ENCODE results near the gene DGKI.

DGKI gene

DNA sequence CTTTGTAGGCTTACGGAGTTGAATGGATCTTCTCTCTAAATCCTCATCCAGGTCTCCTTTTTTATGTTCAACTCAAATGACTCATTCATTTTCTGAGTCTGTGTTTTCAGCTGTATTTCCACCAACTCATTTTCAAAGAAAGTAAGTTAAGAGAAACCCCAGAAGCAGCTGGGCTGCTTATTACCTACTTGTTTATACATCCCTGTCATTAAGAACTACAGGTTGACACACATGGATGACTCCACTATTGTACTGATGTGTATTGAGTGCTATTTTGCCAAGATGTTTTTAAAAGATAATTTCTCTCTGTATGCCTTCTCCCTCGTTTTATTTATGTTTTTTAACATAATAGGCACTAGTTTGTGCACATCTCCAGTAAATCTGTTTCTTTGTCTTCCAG lies 41.9 kb downstream of the DGKI start:
- peaks cover 5 to 18% of the 10 kb centered on the region in 2 donors for H3K4me1 ChIP-seq (ENCODE audit: control insufficient read depth in 2 of 2, insufficient read depth in 1 of 2, low read depth in 1 of 2, low read length in 2 of 2)
- H3K4me3 ChIP-seq (ENCODE audit: low read length in 2 of 2): no peak overlapping the region
- no peaks in the 10 kb centered on the region for H3K27me3 ChIP-seq (ENCODE audit: control insufficient read depth in 3 of 3, insufficient read depth in 3 of 3, low read depth in 1 of 3, low read length in 3 of 3)
- no CpG with 5 or more reads among the region's 2 CpGs for WGBS, 2 donors (ENCODE audit: extremely low coverage in 2 of 2, insufficient read length in 2 of 2, insufficient replicate concordance in 1 of 2)
- no peak overlapping the region for H4K8ac ChIP-seq (ENCODE audit: low read depth, low read length)
- no peak overlapping the region for H2AK5ac ChIP-seq (ENCODE audit: low read depth, low read length)
- no peak overlapping the region for H3K27ac ChIP-seq (replicated peaks; ENCODE audit: low read length)
- no peak overlapping the region for H3K4me2 ChIP-seq (ENCODE audit: insufficient read depth, low read length, poor library complexity, severe bottlenecking)
- no peak overlapping the region for H3K14ac ChIP-seq (ENCODE audit: low read length)
- no peak overlapping the region for H3K23ac ChIP-seq (ENCODE audit: low read depth, low read length, poor library complexity)
- H3K79me1 ChIP-seq (ENCODE audit: low read depth, low read length): no peaks in the 10 kb centered on the region
- no peak overlapping the region for H2BK12ac ChIP-seq (ENCODE audit: low read length)
- H2BK15ac ChIP-seq (ENCODE audit: low read length): no peak overlapping the region
- H4K91ac ChIP-seq (ENCODE audit: low read depth, low read length, poor library complexity): no peak overlapping the region
- H3K4ac ChIP-seq (ENCODE audit: low read length): no peak overlapping the region
- no peak overlapping the region for H2BK5ac ChIP-seq (ENCODE audit: low read length)
- H2BK120ac ChIP-seq (ENCODE audit: low read depth, low read length): no peak overlapping the region
- no peaks in the 10 kb centered on the region for H3K9me3 ChIP-seq (replicated peaks in 1 of 2; ENCODE audit: control insufficient read depth in 2 of 2, insufficient read depth in 1 of 2, low read depth in 1 of 2, low read length in 2 of 2)
- H2AFZ ChIP-seq (ENCODE audit: low read length): no peak overlapping the region
- DNase-seq (ENCODE audit: low spot score): no peak
- no peak overlapping the region for H3K18ac ChIP-seq (ENCODE audit: low read length)
- no peaks in the 10 kb centered on the region for H3K36me3 ChIP-seq (replicated peaks in 1 of 2; ENCODE audit: control insufficient read depth in 2 of 2, insufficient read depth in 2 of 2, low read length in 2 of 2)
- H3K9ac ChIP-seq (ENCODE audit: low read depth, low read length, poor library complexity): no peak overlapping the region

DNA sequence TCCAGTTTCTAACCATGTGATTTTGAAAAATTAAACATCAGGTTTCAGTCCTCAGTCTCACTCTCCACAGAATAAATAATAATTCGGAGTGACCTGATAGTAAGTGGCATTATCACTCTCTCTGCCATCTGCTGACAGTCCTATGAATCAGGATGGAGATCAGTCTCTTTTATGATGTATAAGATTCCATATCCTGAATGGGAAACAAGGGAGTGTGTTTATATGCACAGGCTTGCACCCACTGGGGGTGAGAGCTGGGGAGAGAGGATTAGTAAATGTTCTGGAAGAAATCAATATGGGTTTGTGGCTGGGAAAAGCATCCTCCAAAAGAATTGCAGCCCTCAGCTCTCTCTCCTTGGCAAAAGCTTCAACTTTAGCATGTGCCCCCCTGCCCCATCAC lies 45.3 kb downstream of the DGKI start:
- Histone ChIP-seq H3K36me3 (replicated peaks in 1 of 2; ENCODE audit: control insufficient read depth in 2 of 2, insufficient read depth in 2 of 2, low read length in 2 of 2) (no peaks in the 10 kb centered on the region), H3K27me3 (ENCODE audit: control insufficient read depth in 3 of 3, insufficient read depth in 3 of 3, low read depth in 1 of 3, low read length in 3 of 3) (no peaks in the 10 kb centered on the region), H2BK12ac (ENCODE audit: low read length) (no peak overlapping the region), H3K18ac (ENCODE audit: low read length) (no peak overlapping the region), H2AFZ (ENCODE audit: low read length) (no peak overlapping the region), H4K91ac (ENCODE audit: low read depth, low read length, poor library complexity) (no peak overlapping the region), H2BK15ac (ENCODE audit: low read length) (no peak overlapping the region), H4K8ac (ENCODE audit: low read depth, low read length) (no peak overlapping the region), H3K23ac (ENCODE audit: low read depth, low read length, poor library complexity) (no peak overlapping the region), H3K4me2 (ENCODE audit: insufficient read depth, low read length, poor library complexity, severe bottlenecking) (no peak overlapping the region), H3K79me1 (ENCODE audit: low read depth, low read length) (no peaks in the 10 kb centered on the region), H3K27ac (replicated peaks; ENCODE audit: low read length) (no peak overlapping the region), H2BK5ac (ENCODE audit: low read length) (no peak overlapping the region), H3K9ac (ENCODE audit: low read depth, low read length, poor library complexity) (no peak overlapping the region), H3K9me3 (replicated peaks in 1 of 2; ENCODE audit: control insufficient read depth in 2 of 2, insufficient read depth in 1 of 2, low read depth in 1 of 2, low read length in 2 of 2) (peaks cover 0 to under 1% of the 10 kb centered on the region in 2 donors), H3K4me1 (ENCODE audit: control insufficient read depth in 2 of 2, insufficient read depth in 1 of 2, low read depth in 1 of 2, low read length in 2 of 2) (peaks cover 5 to 18% of the 10 kb centered on the region in 2 donors), H2AK5ac (ENCODE audit: low read depth, low read length) (no peak overlapping the region), H3K4me3 (ENCODE audit: low read length in 2 of 2) (no peak overlapping the region), H3K14ac (ENCODE audit: low read length) (no peak overlapping the region), H3K4ac (ENCODE audit: low read length) (no peak overlapping the region), H2BK120ac (ENCODE audit: low read depth, low read length) (no peak overlapping the region)
- no CpG with 5 or more reads among the region's 1 CpG for WGBS, 2 donors (ENCODE audit: extremely low coverage in 2 of 2, insufficient read length in 2 of 2, insufficient replicate concordance in 1 of 2)
- DNase-seq (ENCODE audit: low spot score): no peak

DNA sequence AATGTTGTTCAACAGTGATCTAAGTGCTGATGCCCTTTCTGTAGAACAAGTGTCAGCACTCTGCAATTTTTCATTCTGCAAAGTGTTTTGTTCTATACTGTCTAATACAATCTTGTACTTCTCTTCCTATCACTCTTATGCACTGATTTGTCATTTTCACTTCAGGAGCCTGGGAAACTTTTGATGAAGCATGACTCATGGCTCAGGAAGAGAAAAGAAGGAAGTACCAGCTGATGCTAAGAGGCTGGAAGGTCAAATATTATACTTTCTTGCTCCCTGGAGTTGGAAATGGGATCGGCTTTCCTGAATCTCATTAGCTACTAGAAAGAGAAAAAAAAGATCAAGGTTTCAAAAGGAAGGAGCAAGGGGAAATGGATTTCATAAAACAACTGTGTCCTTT lies 45.8 kb downstream of the DGKI start:
- Histone ChIP-seq H2BK12ac (ENCODE audit: low read length) (no peak overlapping the region), H4K91ac (ENCODE audit: low read depth, low read length, poor library complexity) (no peak overlapping the region), H3K4me3 (ENCODE audit: low read length in 2 of 2) (no peak overlapping the region), H3K14ac (ENCODE audit: low read length) (no peak overlapping the region), H3K18ac (ENCODE audit: low read length) (no peak overlapping the region), H3K23ac (ENCODE audit: low read depth, low read length, poor library complexity) (no peak overlapping the region), H3K79me1 (ENCODE audit: low read depth, low read length) (no peaks in the 10 kb centered on the region), H3K9me3 (replicated peaks in 1 of 2; ENCODE audit: control insufficient read depth in 2 of 2, insufficient read depth in 1 of 2, low read depth in 1 of 2, low read length in 2 of 2) (peaks cover 0 to 2% of the 10 kb centered on the region in 2 donors), H3K9ac (ENCODE audit: low read depth, low read length, poor library complexity) (no peak overlapping the region), H2BK5ac (ENCODE audit: low read length) (no peak overlapping the region), H3K4ac (ENCODE audit: low read length) (no peak overlapping the region), H2BK15ac (ENCODE audit: low read length) (no peak overlapping the region), H2BK120ac (ENCODE audit: low read depth, low read length) (no peak overlapping the region), H3K4me2 (ENCODE audit: insufficient read depth, low read length, poor library complexity, severe bottlenecking) (no peak overlapping the region), H4K8ac (ENCODE audit: low read depth, low read length) (no peak overlapping the region), H3K4me1 (ENCODE audit: control insufficient read depth in 2 of 2, insufficient read depth in 1 of 2, low read depth in 1 of 2, low read length in 2 of 2) (peaks cover 5 to 18% of the 10 kb centered on the region in 2 donors), H2AK5ac (ENCODE audit: low read depth, low read length) (no peak overlapping the region), H2AFZ (ENCODE audit: low read length) (peak overlapping the region; percentile 25), H3K27me3 (ENCODE audit: control insufficient read depth in 3 of 3, insufficient read depth in 3 of 3, low read depth in 1 of 3, low read length in 3 of 3) (no peaks in the 10 kb centered on the region), H3K36me3 (replicated peaks in 1 of 2; ENCODE audit: control insufficient read depth in 2 of 2, insufficient read depth in 2 of 2, low read length in 2 of 2) (no peaks in the 10 kb centered on the region), H3K27ac (replicated peaks; ENCODE audit: low read length) (no peak overlapping the region)
- no CpG with 5 or more reads among the region's 1 CpG for WGBS, 2 donors (ENCODE audit: extremely low coverage in 2 of 2, insufficient read length in 2 of 2, insufficient replicate concordance in 1 of 2)
- no peak for DNase-seq (ENCODE audit: low spot score)

DNA sequence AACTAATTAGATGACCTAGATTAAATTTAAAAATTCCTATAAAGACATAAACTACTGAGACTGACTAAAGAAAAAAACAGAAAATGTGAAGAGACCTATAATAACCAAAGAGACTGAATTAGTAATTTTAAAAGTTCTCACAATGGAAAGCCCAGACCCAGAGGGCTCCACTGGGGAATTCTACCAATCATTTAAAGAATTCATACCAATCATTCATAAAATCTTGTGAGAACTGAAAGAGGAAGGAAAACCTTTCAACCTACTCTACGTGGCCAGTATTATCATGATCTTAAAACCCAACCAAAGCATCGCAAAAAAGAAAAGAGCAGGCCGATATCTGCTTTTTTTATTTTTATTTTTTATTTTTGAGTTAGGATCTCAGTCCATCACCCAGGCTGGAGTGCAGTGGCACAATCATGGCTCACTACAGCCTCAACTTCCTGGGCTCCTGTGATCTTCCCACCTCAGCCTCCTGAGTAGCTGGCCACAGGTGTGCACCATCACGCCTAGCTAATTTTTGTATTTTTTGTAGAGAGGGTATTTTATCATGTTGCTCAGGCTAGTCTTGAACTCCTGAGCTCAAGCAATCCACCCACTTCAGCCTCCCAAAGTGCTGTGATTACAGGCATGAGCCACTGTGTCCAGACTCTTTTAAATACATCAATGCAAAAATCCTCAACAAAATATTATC lies 48.6 kb downstream of the DGKI start:
- Histone ChIP-seq H2BK12ac (ENCODE audit: low read length) (no peak overlapping the region), H3K27ac (replicated peaks; ENCODE audit: low read length) (no peak overlapping the region), H2BK15ac (ENCODE audit: low read length) (no peak overlapping the region), H2AFZ (ENCODE audit: low read length) (no peak overlapping the region), H3K4me2 (ENCODE audit: insufficient read depth, low read length, poor library complexity, severe bottlenecking) (no peak overlapping the region), H3K27me3 (ENCODE audit: control insufficient read depth in 3 of 3, insufficient read depth in 3 of 3, low read depth in 1 of 3, low read length in 3 of 3) (no peaks in the 10 kb centered on the region), H3K79me1 (ENCODE audit: low read depth, low read length) (no peaks in the 10 kb centered on the region), H2AK5ac (ENCODE audit: low read depth, low read length) (no peak overlapping the region), H3K14ac (ENCODE audit: low read length) (no peak overlapping the region), H4K91ac (ENCODE audit: low read depth, low read length, poor library complexity) (no peak overlapping the region), H3K4ac (ENCODE audit: low read length) (no peak overlapping the region), H3K36me3 (replicated peaks in 1 of 2; ENCODE audit: control insufficient read depth in 2 of 2, insufficient read depth in 2 of 2, low read length in 2 of 2) (no peaks in the 10 kb centered on the region), H2BK120ac (ENCODE audit: low read depth, low read length) (no peak overlapping the region), H3K23ac (ENCODE audit: low read depth, low read length, poor library complexity) (no peak overlapping the region), H3K18ac (ENCODE audit: low read length) (no peak overlapping the region), H2BK5ac (ENCODE audit: low read length) (no peak overlapping the region), H3K4me3 (ENCODE audit: low read length in 2 of 2) (no peak overlapping the region), H4K8ac (ENCODE audit: low read depth, low read length) (no peak overlapping the region), H3K4me1 (ENCODE audit: control insufficient read depth in 2 of 2, insufficient read depth in 1 of 2, low read depth in 1 of 2, low read length in 2 of 2) (peaks cover 0 to 3% of the 10 kb centered on the region in 2 donors), H3K9me3 (replicated peaks in 1 of 2; ENCODE audit: control insufficient read depth in 2 of 2, insufficient read depth in 1 of 2, low read depth in 1 of 2, low read length in 2 of 2) (peaks cover 0 to 5% of the 10 kb centered on the region in 2 donors), H3K9ac (ENCODE audit: low read depth, low read length, poor library complexity) (no peak overlapping the region)
- no peak for DNase-seq (ENCODE audit: low spot score)
- no CpG with 5 or more reads among the region's 4 CpGs for WGBS, 2 donors (ENCODE audit: extremely low coverage in 2 of 2, insufficient read length in 2 of 2, insufficient replicate concordance in 1 of 2)

Data from neuronal stem cell (in vitro differentiated cells).